Activated CD8-positive, alpha-beta memory T cell treated with anti-CD3 and anti-CD28 coated beads, Interleukin-2, amount 50 U/mL, for 4 hours (primary cell): ENCODE data around the gene CEP41.

Experiments used
- DNase-seq: peaks from one replicate; pipeline ENCODE4 v3.0.0-alpha.2; 2020

Gene CEP41

DNA sequence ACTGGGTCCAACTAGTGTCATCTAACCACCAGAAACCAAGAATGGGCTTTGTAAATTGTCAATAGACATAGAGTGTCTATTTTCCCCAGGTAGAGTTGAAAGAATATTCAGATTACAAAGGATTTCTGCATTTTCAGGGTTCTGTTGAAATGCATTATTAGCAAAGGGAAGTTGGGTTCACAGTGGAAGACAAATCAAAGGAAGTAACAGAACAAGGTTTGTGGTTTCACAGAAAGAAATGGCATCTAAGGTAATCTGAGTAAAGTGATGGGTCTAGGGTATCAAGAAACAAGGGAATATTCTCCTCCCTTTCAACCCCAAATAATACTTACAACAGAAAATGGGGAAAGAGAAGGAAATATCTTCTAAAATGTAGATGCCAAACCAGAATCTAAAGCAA is 25.8 kb downstream of the CEP41 start:
- no peak for DNase-seq

- DNase-seq: no peak
Observed at GRCh38 chr7:130413201-130413600, 27.6 kb downstream of the CEP41 start.

DNA sequence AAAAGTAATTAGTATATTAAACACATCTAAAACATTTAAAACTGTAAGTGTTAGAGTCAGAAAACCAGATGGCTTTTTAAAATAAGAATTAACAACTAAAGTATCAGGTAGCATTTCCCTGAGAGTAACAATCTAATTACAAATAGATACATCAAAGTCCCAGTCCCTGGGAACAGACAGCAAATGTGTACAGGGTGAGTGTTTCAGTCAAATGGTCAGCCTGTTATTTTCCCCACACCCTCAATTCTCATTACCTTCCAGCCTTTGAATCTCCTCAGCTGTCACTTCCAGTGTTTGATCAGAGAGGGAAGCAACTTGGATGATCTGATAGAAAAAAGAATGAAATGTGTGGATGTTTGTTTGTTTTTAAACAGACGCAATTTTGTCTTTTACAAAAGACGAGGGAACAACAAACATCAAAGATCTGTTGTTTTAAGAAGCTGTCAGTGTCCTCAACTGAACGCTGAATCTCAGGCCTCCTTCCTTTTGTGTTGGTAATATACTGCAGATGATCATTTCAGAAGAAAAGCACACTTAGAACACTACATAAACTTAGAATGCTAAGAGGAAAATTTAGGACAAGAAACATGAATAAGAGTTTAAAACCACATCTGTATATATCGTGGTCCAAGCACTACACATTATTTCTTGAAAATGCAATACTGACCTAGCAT is 29.8 kb downstream of the CEP41 start:
- DNase-seq: no peak

GRCh38 chr7:130409712-130410072 is 31.1 kb downstream of the CEP41 start:
- no peak for DNase-seq

DNA sequence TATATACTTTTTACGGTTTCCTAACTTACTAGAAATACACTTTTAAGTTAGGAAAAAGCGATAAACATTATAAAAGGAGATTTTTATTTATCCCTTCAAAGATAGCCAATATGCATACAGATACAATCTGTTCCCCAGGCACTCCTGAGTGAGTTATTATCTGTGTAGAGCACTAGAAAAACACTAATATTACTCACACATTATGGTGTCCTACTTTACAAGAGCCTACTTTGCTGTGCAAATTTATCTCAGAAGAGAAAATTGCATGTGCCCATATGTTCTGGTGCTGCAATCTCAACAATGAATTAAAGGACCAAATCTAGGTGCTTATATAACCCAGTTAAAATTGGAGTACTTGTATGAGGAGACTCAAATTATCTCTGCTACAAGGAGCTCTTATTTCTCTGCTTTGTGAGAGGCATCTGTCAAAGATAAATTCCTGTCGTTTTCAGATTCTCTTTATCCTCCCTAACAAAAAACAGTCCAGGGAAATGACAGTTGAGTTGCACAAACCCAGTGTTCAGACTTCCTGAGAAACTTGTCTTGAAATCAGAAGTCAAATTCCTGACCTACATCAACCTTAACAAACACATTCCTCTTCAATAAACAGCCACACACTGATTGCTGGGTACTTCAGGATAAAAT is 31.6 kb downstream of the CEP41 start:
- no peak for DNase-seq

DNA sequence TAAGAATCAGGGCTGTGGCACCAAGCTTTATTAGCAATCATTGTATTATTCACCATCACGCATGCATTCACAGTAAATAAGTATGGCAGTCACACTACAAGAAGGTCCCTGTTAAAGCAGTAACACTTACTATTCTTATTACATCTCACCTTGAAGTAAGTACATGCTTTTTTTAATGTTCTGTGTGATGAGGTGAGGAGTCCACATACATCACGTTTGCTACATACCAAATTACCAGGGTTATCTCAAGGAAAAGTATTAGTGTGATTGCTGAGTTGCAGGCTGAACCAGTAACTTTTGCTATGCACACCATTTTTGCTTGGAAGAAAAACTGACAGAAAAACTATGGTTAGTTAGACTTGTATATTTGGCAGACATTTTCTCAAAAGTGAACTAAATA is 35.8 kb downstream of the CEP41 start:
- no peak for DNase-seq

GRCh38 chr7:130401578-130401977 is 39.2 kb downstream of the CEP41 start:
- DNase-seq: no peak

- no peak for DNase-seq
Observed at GRCh38 chr7:130401101-130401500, 39.7 kb downstream of the CEP41 start.

- no peak for DNase-seq
Observed at GRCh38 chr7:130400120-130400572, 40.7 kb downstream of the CEP41 start.

- no peak for DNase-seq
Observed at GRCh38 chr7:130398526-130399090, 42.2 kb downstream of the CEP41 start.

- DNase-seq: no peak
Observed at GRCh38 chr7:130397758-130398073, 43.1 kb downstream of the CEP41 start.

- DNase-seq: no peak
Observed at GRCh38 chr7:130397051-130397757, 43.6 kb downstream of the CEP41 start.

DNA sequence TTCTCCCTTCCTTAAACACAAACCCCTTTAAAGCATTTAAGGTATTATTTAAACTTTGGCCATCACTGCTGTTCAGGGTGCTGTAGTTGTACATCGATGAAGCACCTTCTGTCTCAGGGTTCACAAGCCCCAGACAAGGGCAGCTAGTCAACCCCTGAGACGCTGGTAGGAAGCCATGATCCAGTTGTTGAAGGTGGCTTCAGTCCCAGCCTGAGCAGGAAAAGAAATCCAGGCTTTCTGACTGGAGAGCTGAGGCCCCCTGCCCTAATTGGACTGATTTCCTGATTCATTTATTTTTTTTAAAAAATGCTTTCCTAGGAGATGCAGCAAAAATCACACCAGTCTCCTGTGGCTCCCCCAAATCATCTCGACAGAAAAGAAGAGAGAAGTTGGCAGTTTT is 44.7 kb downstream of the CEP41 start:
- DNase-seq: no peak

DNA sequence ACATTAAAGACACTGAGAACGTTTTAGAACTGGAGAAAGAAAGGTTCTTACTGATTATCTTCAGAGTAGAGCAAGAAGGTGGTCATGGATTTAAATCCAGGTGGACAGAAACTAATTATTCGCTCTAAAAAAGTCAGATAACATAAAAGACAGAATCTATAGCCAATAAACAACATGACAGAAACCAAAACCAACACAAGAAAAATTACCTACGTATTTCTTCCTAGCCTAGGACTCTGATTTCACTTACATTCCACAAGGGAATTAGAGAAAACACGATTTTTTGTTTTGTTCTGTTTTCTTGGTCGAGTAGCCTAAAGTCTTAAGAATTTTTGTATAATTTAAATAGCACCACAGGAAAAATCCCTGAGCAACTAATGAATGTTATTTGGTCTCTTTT is 45.4 kb downstream of the CEP41 start:
- DNase-seq: no peak

DNA sequence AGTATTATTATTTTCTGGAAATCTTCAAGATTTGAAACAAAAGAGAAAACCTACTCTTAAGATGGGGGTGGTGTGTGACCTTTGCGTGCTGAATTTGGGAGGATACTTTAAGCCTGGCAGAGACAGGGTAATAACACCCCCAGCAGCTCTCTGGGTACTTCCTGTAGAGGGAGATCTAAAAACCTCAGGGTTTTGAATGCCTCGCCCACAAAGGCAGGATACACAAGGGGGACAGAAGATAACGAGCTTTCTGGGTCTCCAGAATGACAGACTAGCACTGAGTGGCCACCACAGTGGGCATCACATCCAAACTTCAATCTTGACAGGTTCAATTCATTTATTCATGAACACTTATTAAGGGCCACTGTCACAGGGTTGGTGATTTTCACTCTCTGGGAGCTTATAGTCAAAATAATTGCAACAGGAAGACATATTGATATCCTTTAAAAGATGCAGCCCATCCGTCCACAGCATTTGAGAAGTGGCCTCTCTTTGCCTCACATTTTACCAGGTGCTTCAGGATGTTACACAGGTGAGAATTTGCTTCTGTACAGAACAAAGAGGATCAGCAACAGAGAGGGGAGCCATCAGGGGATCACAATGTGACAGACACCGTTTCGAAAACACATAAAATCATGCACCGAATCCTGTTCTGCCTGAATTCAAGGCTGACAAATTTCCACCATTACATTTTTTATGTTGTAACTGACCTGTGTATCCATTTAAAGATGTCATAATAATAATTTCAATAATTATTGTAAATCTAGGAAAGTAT is 46.2 kb downstream of the CEP41 start:
- DNase-seq: peak; percentile 41

DNA sequence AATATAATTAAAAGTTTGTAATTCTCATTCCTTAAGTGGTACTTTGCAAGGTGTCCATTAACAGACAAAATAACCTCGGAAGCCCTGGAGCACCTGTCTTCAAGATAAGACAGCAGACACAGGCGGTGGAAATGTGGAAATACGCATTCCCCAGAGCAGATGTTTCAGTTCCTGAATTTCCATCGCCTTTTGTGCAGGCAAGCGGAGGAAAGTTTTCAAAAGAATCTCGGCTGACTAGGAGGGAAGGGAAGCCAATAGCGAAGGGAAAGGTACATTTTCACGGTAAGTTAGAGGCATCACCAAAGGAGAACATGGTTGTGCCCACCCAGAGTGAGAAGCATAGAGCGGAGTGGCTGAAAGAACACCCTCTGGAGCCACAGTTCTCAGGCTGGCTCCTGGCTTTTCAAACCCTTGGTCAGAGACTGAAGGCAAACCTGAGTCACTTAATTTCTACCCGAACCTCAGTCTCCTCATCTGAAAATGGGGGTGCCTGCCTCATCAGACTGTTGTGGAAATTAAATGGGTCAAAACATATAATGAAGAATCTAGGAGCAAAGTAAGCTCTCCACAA is 46.9 kb downstream of the CEP41 start:
- no peak for DNase-seq

DNA sequence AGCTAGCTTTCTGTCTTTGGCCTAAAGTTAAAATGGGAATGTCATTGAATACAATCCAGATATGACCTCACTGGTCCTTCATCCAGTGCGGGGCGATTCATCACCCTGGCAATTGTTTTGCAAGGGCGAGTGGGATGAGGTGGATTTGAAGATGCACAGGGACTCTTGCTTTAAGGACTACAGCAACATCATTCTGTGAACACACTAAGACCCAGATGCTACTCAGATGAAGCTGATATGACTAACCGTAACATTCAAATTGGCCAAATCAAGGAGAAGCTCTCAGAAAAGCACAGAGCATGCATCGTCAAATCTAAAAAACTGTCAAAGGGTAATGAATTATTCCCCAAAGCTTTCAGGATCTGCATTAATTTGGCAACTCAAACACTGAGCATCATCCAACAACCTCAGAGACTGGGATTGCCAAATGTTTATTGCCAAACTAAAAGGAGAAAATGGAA is 47.7 kb downstream of the CEP41 start:
- no peak for DNase-seq

- no peak for DNase-seq
Observed at GRCh38 chr7:130390486-130390885, 50.3 kb downstream of the CEP41 start.

DNA sequence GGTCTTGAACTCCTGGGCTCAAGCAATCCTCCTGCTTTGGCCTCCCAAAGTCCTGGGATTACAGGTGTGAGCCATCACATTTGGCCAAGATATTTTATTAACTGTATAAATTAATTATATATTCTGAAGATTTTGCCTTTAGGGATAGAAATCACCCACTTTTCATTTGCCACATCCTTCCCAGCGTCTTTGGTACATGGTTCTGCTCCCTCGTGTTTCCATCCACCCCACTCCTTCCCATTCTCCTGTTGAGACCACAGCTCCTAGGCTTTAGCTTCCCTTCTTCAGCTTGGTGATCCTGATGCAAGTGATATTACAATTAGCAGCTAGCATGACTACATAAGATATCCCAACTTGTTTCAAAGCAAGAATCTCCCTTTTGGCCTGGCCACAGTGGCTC is 52.1 kb downstream of the CEP41 start:
- no peak for DNase-seq

DNA sequence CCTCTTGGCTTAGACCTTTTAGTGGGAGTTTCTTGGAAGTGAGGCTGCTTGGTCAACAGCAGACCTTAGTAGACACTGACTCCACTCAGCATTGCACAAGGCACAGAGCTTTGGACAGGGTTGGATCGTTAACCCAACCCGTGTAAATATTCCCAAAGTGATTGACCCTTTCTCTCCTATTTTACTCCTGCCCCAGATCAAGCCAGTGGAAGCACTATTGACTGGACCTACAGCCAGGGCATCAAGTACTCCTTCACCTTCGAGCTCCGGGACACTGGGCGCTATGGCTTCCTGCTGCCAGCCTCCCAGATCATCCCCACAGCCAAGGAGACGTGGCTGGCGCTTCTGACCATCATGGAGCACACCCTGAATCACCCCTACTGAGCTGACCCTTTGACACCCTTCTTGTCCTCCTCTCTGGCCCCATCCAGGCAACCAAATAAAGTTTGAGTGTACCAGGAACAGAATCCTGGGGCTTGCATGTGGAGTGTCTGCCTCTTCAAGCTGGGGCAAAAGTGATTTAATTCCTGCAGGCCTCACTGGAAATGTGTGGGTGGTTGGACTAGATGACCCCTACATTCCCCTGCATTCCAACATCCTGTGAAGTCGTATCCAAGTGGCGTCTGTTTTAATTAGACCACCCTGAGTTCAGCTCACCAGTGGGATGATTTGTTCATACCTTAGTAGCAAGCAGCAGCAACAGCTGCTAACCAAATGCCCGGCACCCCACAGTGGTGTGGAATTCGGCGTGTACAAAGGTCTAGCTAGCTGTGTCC is 53.0 kb downstream of the CEP41 start:
- no peak for DNase-seq

GRCh38 chr7:130387306-130387627 is 53.5 kb downstream of the CEP41 start:
- no peak for DNase-seq

DNA sequence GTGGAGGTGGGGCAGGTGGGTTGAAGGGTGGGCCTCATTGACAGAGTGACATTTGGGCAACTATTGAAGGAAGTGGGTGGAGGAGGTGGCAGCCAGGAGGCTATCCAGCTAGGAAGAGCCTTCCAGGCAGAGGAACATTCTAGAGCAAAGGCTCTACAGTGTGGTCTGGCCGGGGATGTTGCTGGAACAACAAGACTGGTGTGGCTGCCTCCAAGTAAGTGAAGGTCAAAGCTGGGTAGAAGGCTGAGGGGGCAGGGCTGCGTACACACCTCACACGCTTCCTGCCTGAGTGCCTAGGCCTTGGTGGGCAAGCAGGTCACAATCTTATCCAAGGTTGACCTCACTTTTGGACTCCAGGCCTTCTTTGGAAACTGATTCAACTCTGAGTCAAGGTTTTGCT is 53.9 kb downstream of the CEP41 start:
- no peak for DNase-seq
